HepG2 (cell line): ENCODE measurements around the gene SOAT2. TPM values are rescaled to one million over a fixed set of nuclear protein-coding genes. Genes with fewer than 3 reads are reported as not detected.
A peak's percentile ranks its signal among the peaks of the same experiment; 100 is the strongest.

ENCODE experiments used
- ATAC-seq: fragments of 200-7000 bp; cut with Tn5 transposase; 3 replicates; pipeline ENCODE4 v1.9.1; 2020; ENCODE audit warnings: mild to moderate bottlenecking, moderate library complexity
- BruUV-seq: library from RNA; stranded (reverse); fragments of 400-500 nt; replicated peaks from 2 replicates; lab custom pipeline; 2021; lab: Mats Ljungman, UMichigan
- CTCF ChIA-PET: fragments of 300-600 bp; formaldehyde crosslinking; extraction: SDS; loops from one replicate; lab custom pipeline; 2021; ENCODE audit warnings: low total read pairs, inconsistent platforms, low intra/inter-chr PET ratio; lab: Yijun Ruan, JAX
- POLR2A ChIA-PET: fragments of 350-600 bp; sonication (Branson Sonifier 250); formaldehyde crosslinking; loops from one replicate; lab custom pipeline; 2020; ENCODE audit warnings: antibody characterized with exemption, inconsistent platforms; lab: Yijun Ruan, JAX
- DNase-seq: peaks from one replicate; pipeline ENCODE4 v3.0.0-alpha.2; 2015; ENCODE audit warnings: low spot score
- FAIRE-seq: peaks from 3 replicates; lab custom pipeline; 2011; peaks lifted over from hg19 to GRCh38; lab: Jason Lieb, UNC
- H2AFZ ChIP-seq: one replicate; pipeline ENCODE4 v1.6.1; 2011; ENCODE audit warnings: low read length, inconsistent platforms
- H3K27ac ChIP-seq: fragments of 300-600 bp; 3 replicates; pipeline ENCODE4 v1.8.0; 2011; ENCODE audit warnings: mixed run types, mild to moderate bottlenecking, mixed read lengths, low read length, inconsistent platforms; ENCODE audit not compliant: insufficient read depth; ENCODE audit errors: extremely low read length
- H3K27me3 ChIP-seq, 2 experiments: fragments of 200-600 bp in 1 of 2; 2 replicates in 1 of 2; 3 replicates in 1 of 2; pipeline versions ENCODE4 v1.6.0 to v1.8.0; 2011; ENCODE audit warnings: low read length in 2 of 2, mild to moderate bottlenecking in 2 of 2, moderate library complexity in 2 of 2, inconsistent platforms in 1 of 2; ENCODE audit not compliant: insufficient read depth in 2 of 2, control insufficient read depth in 1 of 2
- H3K36me3 ChIP-seq, 2 experiments: fragments of 200-600 bp in 1 of 2; replicated peaks in 1 of 2; 2 replicates in 1 of 2; 3 replicates in 1 of 2; pipeline versions ENCODE4 v1.5.1 to v1.8.0; 2011; ENCODE audit warnings: low read length in 2 of 2, inconsistent platforms in 1 of 2; ENCODE audit not compliant: insufficient read depth in 2 of 2, control insufficient read depth in 1 of 2
- H3K4me1 ChIP-seq: 2 replicates; pipeline ENCODE4 v1.5.1; 2012; ENCODE audit warnings: low read length, inconsistent platforms; ENCODE audit not compliant: insufficient read depth
- H3K4me2 ChIP-seq: 2 replicates; pipeline ENCODE4 v1.6.0; 2011; ENCODE audit warnings: low read depth, low read length, inconsistent platforms
- H3K4me3 ChIP-seq, 3 experiments: fragments of 200-600 bp in 1 of 3; sonication (generic), shearing (Covaris generic) in 1 of 3; replicated peaks in 1 of 3; 2 replicates each; pipeline ENCODE4 v1.5.1; 2011 to 2016; ENCODE audit warnings: low read length in 3 of 3, inconsistent platforms in 2 of 3, low read depth in 2 of 3, mild to moderate bottlenecking in 2 of 3, control low read depth in 1 of 3, mixed read lengths in 1 of 3; ENCODE audit not compliant: insufficient read depth in 1 of 3
- H3K79me2 ChIP-seq: one replicate; pipeline ENCODE4 v1.6.1; 2011; ENCODE audit warnings: low read length, inconsistent platforms; ENCODE audit not compliant: insufficient read depth
- H3K9ac ChIP-seq: 2 replicates; pipeline ENCODE4 v1.6.0; 2011; ENCODE audit warnings: mild to moderate bottlenecking, low read depth, low read length, inconsistent platforms; ENCODE audit not compliant: insufficient read depth
- H3K9me3 ChIP-seq: 2 replicates; pipeline ENCODE4 v1.5.1; 2012; ENCODE audit warnings: mild to moderate bottlenecking, low read length
- H4K20me1 ChIP-seq: 2 replicates; pipeline ENCODE4 v1.6.0; 2011; ENCODE audit warnings: inconsistent platforms, mild to moderate bottlenecking, low read length, moderate library complexity; ENCODE audit not compliant: insufficient read depth
- AGO2 ChIP-seq: fragments of 200-400 bp; formaldehyde crosslinking; optimal IDR thresholded peaks from 2 replicates; pipeline ENCODE3; 2017; ENCODE audit warnings: mild to moderate bottlenecking, low read depth, low read length, moderate library complexity
- FOXJ3 ChIP-seq: sonication (generic); formaldehyde crosslinking; IDR thresholded peaks from 2 replicates; pipeline ENCODE4 v1.4.0; 2020; ENCODE audit warnings: missing genetic modification reagents, mild to moderate bottlenecking, borderline replicate concordance
- RBFOX2 ChIP-seq: fragments of 200-400 bp; formaldehyde crosslinking; IDR thresholded peaks from 2 replicates; pipeline ENCODE4 v1.6.1; 2017; ENCODE audit warnings: low read depth, mild to moderate bottlenecking, low read length
- TGIF2 ChIP-seq: IDR thresholded peaks from 2 replicates; pipeline ENCODE4 v1.6.1; 2016; ENCODE audit warnings: control low read depth, missing compliant biosample characterization
- WGBS: methylation state at CpG from one replicate; pipeline ENCODE4 v1.1.6; 2017; ENCODE audit warnings: low lambda C conversion rate; 5-methylcytosine and 5-hydroxymethylcytosine counted together
- in situ Hi-C: cut with HindIII; loops from 2 replicates; pipeline ENCODE4 v1.10.0; 2017; ENCODE audit warnings: low pct_unique_long_range_greater_than_20kb; ENCODE audit not compliant: extremely low pct_ligation_motif_present
- intact Hi-C: fragments of 100-400 bp; cut with micrococcal nuclease; formaldehyde crosslinking; loops from one replicate; pipeline ENCODE4 v1.10.0; 2022; ENCODE audit not compliant: unreplicated experiment
- polyA plus RNA-seq, 8 experiments: library from polyadenylated mRNA; depleted of rRNA in 3 of 8; stranded (reverse) in 7 of 8; unstranded in 1 of 8; fragments of >200 nt; fragmentation: Illumina TruSeq in 4 of 8; extraction: Trizol in 4 of 8; gene quantifications; 2 replicates each; pipeline versions ENCODE4 v1.2.1 to v1.2.3, GENCODE V29; 2011 to 2016; ENCODE audit warnings: low read depth in 4 of 8, missing spikeins in 1 of 8, mixed read lengths in 1 of 8; ENCODE audit not compliant: insufficient read depth in 1 of 8
- total RNA-seq, 5 experiments: library from RNA; depleted of rRNA; stranded (reverse); fragments of >200 nt; fragmentation: Illumina TruSeq; extraction: Trizol; gene quantifications; 2 replicates each; pipeline ENCODE4 v1.2.3, GENCODE V29; 2016; ENCODE audit warnings: low read depth in 1 of 5
- TF ChIP-seq, protein P1 (sequence below): sonication (generic); formaldehyde crosslinking; conservative IDR thresholded peaks from 2 replicates; pipeline ENCODE4 v1.5.0; 2020; ENCODE audit warnings: missing genetic modification reagents

The SOAT2 gene
- total and polyA plus RNA-seq, 2 of the 13 experiments (the other 11 are each of a cell fraction or from before 2014, with no cell fraction given) = 14.9 to 108 TPM

DNA sequence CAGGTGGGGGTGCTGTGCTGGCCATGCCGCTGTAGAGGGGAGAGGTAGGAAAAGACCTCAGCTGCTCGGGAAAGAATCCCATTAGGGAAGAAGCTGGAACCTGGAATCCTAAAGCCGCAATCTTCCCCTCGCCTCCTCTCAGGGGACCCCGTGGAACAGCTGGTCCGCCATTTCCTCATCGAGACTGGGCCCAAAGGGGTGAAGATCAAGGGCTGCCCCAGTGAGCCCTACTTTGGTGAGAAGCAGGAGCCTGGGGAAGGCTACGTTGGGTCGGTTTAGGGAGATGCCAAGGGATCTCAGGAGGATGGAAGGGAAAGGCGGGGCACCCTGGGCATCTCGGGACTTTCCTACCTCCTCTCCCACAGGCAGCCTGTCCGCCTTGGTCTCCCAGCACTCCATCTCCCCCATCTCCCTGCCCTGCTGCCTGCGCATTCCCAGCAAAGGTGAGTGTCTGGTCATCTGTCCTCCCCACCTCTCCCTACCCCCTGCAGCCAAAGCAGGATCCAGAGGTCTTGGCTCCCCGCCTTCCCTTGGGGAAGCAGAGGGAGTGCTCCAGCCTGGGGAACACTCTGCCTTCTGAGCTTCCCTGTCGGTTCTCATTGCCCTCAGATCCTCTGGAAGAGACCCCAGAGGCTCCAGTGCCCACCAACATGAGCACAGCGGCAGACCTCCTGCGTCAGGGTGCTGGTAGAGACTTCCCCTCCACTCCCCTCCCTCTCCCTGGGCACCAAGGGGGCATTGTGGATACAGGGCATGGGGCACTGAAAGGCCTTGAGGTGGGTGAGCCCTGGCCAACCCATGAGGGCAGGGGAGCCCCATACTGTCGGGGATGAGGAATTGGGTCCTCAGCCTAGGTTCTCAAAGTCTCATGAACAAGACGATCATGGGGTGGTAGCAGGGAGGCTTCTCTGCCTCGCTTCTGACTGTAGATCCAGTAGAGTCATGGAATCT lies 41.0 kb upstream of the SOAT2 start (continued):
- TF ChIP-seq AGO2 (peak; percentile 25), FOXJ3 (CRISPR knock-in tag) (no peak)
- TF ChIP-seq, protein P1, sequence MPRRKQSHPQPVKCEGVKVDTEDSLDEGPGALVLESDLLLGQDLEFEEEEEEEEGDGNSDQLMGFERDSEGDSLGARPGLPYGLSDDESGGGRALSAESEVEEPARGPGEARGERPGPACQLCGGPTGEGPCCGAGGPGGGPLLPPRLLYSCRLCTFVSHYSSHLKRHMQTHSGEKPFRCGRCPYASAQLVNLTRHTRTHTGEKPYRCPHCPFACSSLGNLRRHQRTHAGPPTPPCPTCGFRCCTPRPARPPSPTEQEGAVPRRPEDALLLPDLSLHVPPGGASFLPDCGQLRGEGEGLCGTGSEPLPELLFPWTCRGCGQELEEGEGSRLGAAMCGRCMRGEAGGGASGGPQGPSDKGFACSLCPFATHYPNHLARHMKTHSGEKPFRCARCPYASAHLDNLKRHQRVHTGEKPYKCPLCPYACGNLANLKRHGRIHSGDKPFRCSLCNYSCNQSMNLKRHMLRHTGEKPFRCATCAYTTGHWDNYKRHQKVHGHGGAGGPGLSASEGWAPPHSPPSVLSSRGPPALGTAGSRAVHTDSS (CRISPR knock-in tag) = no peak

- no peak overlapping the region for H2AFZ ChIP-seq
- no peaks in the 10 kb centered on the region for H3K79me2 ChIP-seq
- FAIRE-seq = no peak
- intact Hi-C loops = no loop called here
- no peak overlapping the region for H3K4me2 ChIP-seq
- H3K27ac ChIP-seq = no peak overlapping the region
- ChIA-PET CTCF (no interaction called here), POLR2A (interaction anchor here (1.0 to 3.4 kb wide), 4 partner anchors 10 to 16 kb away, joined by 3 to 43 read pairs (median 21); partner anchors contain the start of genes SPRYD3 and TNS2)
- no TSS peak for BruUV-seq
- no peaks in the 10 kb centered on the region for H3K27me3 ChIP-seq
- TF ChIP-seq RBFOX2 (0 out of 2 replicates have a peak, but pooled peaks have one; percentile 23), TGIF2 (CRISPR knock-in tag) (no peak)
- peaks cover 0 to 18% of the 10 kb centered on the region in 2 experiments; a peak in 2 of 5 replicates for H3K36me3 ChIP-seq
- no peak for DNase-seq
- H3K9ac ChIP-seq = no peak overlapping the region
- H4K20me1 ChIP-seq = no peaks in the 10 kb centered on the region
- no peak overlapping the region for H3K4me3 ChIP-seq
- no peaks in the 10 kb centered on the region for H3K9me3 ChIP-seq
- peaks cover 35% of the 10 kb centered on the region for H3K4me1 ChIP-seq
- in situ Hi-C loops = loop anchor here (5.0 kb wide), 2 partner anchors 39 to 129 kb away; partner anchors contain the start of gene SOAT2
- no peak for ATAC-seq
- WGBS = 97% methylated on average over 9 of the region's 14 CpGs
Observed at GRCh38 chr12:53062977-53063707, 40.1 kb upstream of the SOAT2 start.
